Sigmoid colon (tissue), 7 donors: Measurements from ENCODE around the gene KDM1A. TPM values are rescaled to one million over a fixed set of nuclear protein-coding genes. Genes with fewer than 3 reads are reported as not detected.

Experiments
- DNase-seq: peaks from one replicate; pipeline ENCODE4 v3.0.0-alpha.2; 2019
- H3K27ac ChIP-seq, 4 donors: fragments of 200-600 bp; sonication (generic); one replicate each; pipeline ENCODE4 v1.5.1; 2016 to 2019; ENCODE audit warnings: mild to moderate bottlenecking in 1 of 4
- H3K27me3 ChIP-seq, 3 donors: fragments of 200-600 bp; sonication (generic); one replicate each; pipeline ENCODE4 v1.5.1; 2019; ENCODE audit warnings: mild to moderate bottlenecking in 1 of 3
- H3K36me3 ChIP-seq, 4 donors: fragments of 200-600 bp; sonication (generic); one replicate each; pipeline ENCODE4 v1.5.1; 2016 to 2019
- H3K4me1 ChIP-seq, 4 donors: fragments of 200-600 bp; sonication (generic); one replicate each; pipeline ENCODE4 v1.5.1; 2017 to 2019
- H3K4me3 ChIP-seq, 4 donors: fragments of 200-600 bp; sonication (generic); one replicate each; pipeline ENCODE4 v1.5.1; 2017 to 2019; ENCODE audit warnings: mild to moderate bottlenecking in 2 of 4, moderate library complexity in 1 of 4
- H3K9me3 ChIP-seq, 4 donors: fragments of 200-600 bp in 3 of 4; sonication (generic) in 3 of 4; one replicate each; pipeline versions ENCODE4 v1.5.1 to v1.6.1; 2013 to 2019
- EP300 ChIP-seq, 4 donors: sonication (generic); formaldehyde crosslinking; IDR thresholded peaks; one replicate each; pipeline ENCODE4 v1.6.1; 2017; ENCODE audit warnings: antibody characterized with exemption in 4 of 4
- POLR2A ChIP-seq, 2 donors: fragments of 450-650 bp; IDR thresholded peaks; one replicate each; pipeline ENCODE4 v1.6.1; 2016; ENCODE audit warnings: antibody characterized with exemption in 2 of 2, mild to moderate bottlenecking in 2 of 2, moderate library complexity in 2 of 2
- POLR2AphosphoS5 ChIP-seq, 4 donors: sonication (generic); formaldehyde crosslinking; IDR thresholded peaks; one replicate each; pipeline ENCODE4 v1.6.1; 2017; ENCODE audit warnings: antibody characterized with exemption in 4 of 4
- WGBS, 2 donors: extraction: QIAGEN DNeasy Blood & Tissue Kit; methylation state at CpG; one replicate each; pipeline ENCODE4 v1.1.7; 2013; 5-methylcytosine and 5-hydroxymethylcytosine counted together
- intact Hi-C: fragments of 100-400 bp; cut with DNase I; formaldehyde crosslinking; loops from one replicate; pipeline ENCODE4 v1.15.1; 2023
- polyA plus RNA-seq, 3 donors: library from polyadenylated mRNA; stranded (reverse); fragments of 200-250 nt; gene quantifications; one replicate each; pipeline ENCODE4 v1.2.3, GENCODE V29; 2013
- total RNA-seq, 4 donors: library from RNA; depleted of rRNA; stranded (reverse); fragments of >200 nt; gene quantifications; one replicate each; pipeline ENCODE4 v1.1.0, GENCODE V29; 2016
- TF ChIP-seq, protein P1 (sequence below), 4 experiments: fragments of 450-650 bp in 3 of 4; fragments of 200-600 bp in 1 of 4; IDR thresholded peaks; one replicate each; pipeline ENCODE4 v1.5.1; 2016 to 2019; ENCODE audit warnings: antibody characterized with exemption in 4 of 4, mild to moderate bottlenecking in 3 of 4, moderate library complexity in 2 of 4
- donor health status: healthy with polysubstance abuse.
- donor health status: Bipolar disorder and iron deficiency.
- donor health status: healthy.

The KDM1A gene
- total and polyA plus RNA-seq, 7 donors, result 24.0 to 58.6 (median 46.0) TPM

- Histone ChIP-seq H3K36me3 (peaks cover 0 to 45% (median 2%) of the 10 kb centered on the region in 4 donors), H3K4me1 (peaks cover 0 to 14% (median 7%) of the 10 kb centered on the region in 4 donors), H3K27ac (no peak overlapping the region), H3K27me3 (no peaks in the 10 kb centered on the region), H3K4me3 (no peak overlapping the region), H3K9me3 (no peaks in the 10 kb centered on the region)
- no peak for DNase-seq
- TF ChIP-seq, protein P1, sequence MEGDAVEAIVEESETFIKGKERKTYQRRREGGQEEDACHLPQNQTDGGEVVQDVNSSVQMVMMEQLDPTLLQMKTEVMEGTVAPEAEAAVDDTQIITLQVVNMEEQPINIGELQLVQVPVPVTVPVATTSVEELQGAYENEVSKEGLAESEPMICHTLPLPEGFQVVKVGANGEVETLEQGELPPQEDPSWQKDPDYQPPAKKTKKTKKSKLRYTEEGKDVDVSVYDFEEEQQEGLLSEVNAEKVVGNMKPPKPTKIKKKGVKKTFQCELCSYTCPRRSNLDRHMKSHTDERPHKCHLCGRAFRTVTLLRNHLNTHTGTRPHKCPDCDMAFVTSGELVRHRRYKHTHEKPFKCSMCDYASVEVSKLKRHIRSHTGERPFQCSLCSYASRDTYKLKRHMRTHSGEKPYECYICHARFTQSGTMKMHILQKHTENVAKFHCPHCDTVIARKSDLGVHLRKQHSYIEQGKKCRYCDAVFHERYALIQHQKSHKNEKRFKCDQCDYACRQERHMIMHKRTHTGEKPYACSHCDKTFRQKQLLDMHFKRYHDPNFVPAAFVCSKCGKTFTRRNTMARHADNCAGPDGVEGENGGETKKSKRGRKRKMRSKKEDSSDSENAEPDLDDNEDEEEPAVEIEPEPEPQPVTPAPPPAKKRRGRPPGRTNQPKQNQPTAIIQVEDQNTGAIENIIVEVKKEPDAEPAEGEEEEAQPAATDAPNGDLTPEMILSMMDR (IDR thresholded peaks at IDR 0.05), result no peak
- TF ChIP-seq EP300 (IDR thresholded peaks at IDR 0.05) (no peak), POLR2A (IDR thresholded peaks at IDR 0.05) (no peak), POLR2AphosphoS5 (IDR thresholded peaks at IDR 0.05) (no peak)
- WGBS, 2 donors, result 91 to 94% methylated on average over 7 of the region's 7 CpGs
- intact Hi-C loops, result no loop called here
These were observed 30.9 kb downstream of the KDM1A start for GRCh38 chr1:23050201-23050600.

GRCh38 chr1:23051290-23051909 lies 32.1 kb downstream of the KDM1A start:
- WGBS, 2 donors, result 82 to 89% methylated on average over 4 of the region's 4 CpGs
- TF ChIP-seq POLR2AphosphoS5 (IDR thresholded peaks at IDR 0.05) (no peak), EP300 (IDR thresholded peaks at IDR 0.05) (no peak), POLR2A (IDR thresholded peaks at IDR 0.05) (no peak)
- TF ChIP-seq, protein P1 (IDR thresholded peaks at IDR 0.05), result no peak
- intact Hi-C loops, result no loop called here

GRCh38 chr1:23057301-23057700 lies 38.0 kb downstream of the KDM1A start:
- TF ChIP-seq EP300 (IDR thresholded peaks at IDR 0.05) (no peak), POLR2AphosphoS5 (IDR thresholded peaks at IDR 0.05) (no peak), POLR2A (IDR thresholded peaks at IDR 0.05) (no peak)
- TF ChIP-seq, protein P1 (IDR thresholded peaks at IDR 0.05), result no peak
- Histone ChIP-seq H3K9me3 (no peaks in the 10 kb centered on the region), H3K4me3 (no peak overlapping the region), H3K27me3 (no peaks in the 10 kb centered on the region), H3K36me3 (peaks cover 4 to 96% (median 18%) of the 10 kb centered on the region in 4 donors), H3K27ac (no peak overlapping the region), H3K4me1 (no peaks in the 10 kb centered on the region)
- WGBS, 2 donors, result 93% methylated on average over 5 of the region's 5 CpGs
- intact Hi-C loops, result no loop called here
- no peak for DNase-seq

More at GRCh38 chr1:23051290-23051909, 32.1 kb downstream of the KDM1A start:
- Histone ChIP-seq H3K4me3 (no peak overlapping the region), H3K36me3 (peaks cover 0 to 57% (median 2%) of the 10 kb centered on the region in 4 donors), H3K27ac (no peak overlapping the region), H3K9me3 (no peaks in the 10 kb centered on the region), H3K27me3 (no peaks in the 10 kb centered on the region), H3K4me1 (peaks cover 0 to 5% (median 0%) of the 10 kb centered on the region in 4 donors)
- DNase-seq, result no peak

DNA sequence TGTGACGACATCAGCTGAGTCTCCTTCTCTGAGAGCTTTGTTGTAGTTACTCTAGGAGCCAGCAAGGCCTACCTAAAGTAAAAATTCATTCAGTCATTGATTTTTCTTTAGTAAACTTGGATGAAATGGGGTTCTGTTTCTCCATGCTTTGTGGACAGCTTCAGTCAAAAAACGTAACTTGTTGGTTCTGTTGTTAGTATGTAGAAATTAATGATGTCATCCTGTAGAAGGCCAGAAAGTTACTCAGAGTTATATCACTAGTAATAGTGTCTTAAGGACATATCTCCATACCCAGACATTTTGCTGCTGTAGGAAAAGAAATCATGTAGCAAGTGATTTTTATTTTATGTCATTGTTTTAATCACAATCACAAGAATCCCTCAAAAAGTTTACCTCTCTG lies 43.0 kb downstream of the KDM1A start:
- intact Hi-C loops, result no loop called here
- peaks cover 4 to 95% (median 17%) of the 10 kb centered on the region in 4 donors for H3K36me3 ChIP-seq
- no peak overlapping the region for H3K27ac ChIP-seq
- DNase-seq, result no peak
- H3K27me3 ChIP-seq, result no peaks in the 10 kb centered on the region
- H3K4me1 ChIP-seq, result no peaks in the 10 kb centered on the region
- 90 to 93% methylated on average over 2 of the region's 2 CpGs for WGBS, 2 donors
- H3K9me3 ChIP-seq, result no peaks in the 10 kb centered on the region
- TF ChIP-seq POLR2AphosphoS5 (IDR thresholded peaks at IDR 0.05) (no peak), POLR2A (IDR thresholded peaks at IDR 0.05) (no peak), EP300 (IDR thresholded peaks at IDR 0.05) (no peak)
- TF ChIP-seq, protein P1 (IDR thresholded peaks at IDR 0.05), result no peak
- no peak overlapping the region for H3K4me3 ChIP-seq
